MM.1S (cell line): ENCODE results near the gene TPGS1.

ENCODE experiments used
- CTCF ChIP-seq: fragments of 300-600 bp; sonication (generic); IDR thresholded peaks from 2 replicates; pipeline ENCODE4 v1.5.1; 2016; ENCODE audit warnings: antibody characterized with exemption, low read length, mixed read lengths
- EZH2 ChIP-seq: fragments of 300-600 bp; sonication (generic); optimal IDR thresholded peaks from 2 replicates; pipeline ENCODE3; 2017; ENCODE audit warnings: low read depth, mild to moderate bottlenecking, antibody characterized with exemption, low read length, mixed read lengths
- EZH2phosphoT487 ChIP-seq: fragments of 300-600 bp; sonication (generic); IDR thresholded peaks from 2 replicates; pipeline ENCODE4 v1.6.1; 2018; ENCODE audit warnings: antibody characterized with exemption, low read length

- TF ChIP-seq CTCF (no peak), EZH2 (no peak), EZH2phosphoT487 (no peak)
Measured at GRCh38 chr19:498977-499623, 8.2 kb upstream of the TPGS1 start.
